Mammary epithelial cell (primary cell): ENCODE measurements around the gene SLC2A9.

ENCODE experiments used
- CTCF ChIP-seq, 2 donors: IDR thresholded peaks in 1 of 2; conservative IDR thresholded peaks in 1 of 2; 2 replicates each; pipeline ENCODE4 v1.5.1; 2011 to 2012; ENCODE audit warnings: inconsistent platforms in 2 of 2, low read length in 2 of 2, mild to moderate bottlenecking in 2 of 2, control low read depth in 1 of 2, low read depth in 1 of 2; ENCODE audit not compliant: insufficient read depth in 1 of 2; ENCODE audit errors: extremely low read depth in 1 of 2
- EZH2 ChIP-seq: IDR thresholded peaks from 2 replicates; pipeline ENCODE4 v1.6.1; 2012; ENCODE audit warnings: low read length, inconsistent platforms, borderline replicate concordance

- TF ChIP-seq CTCF (conservative IDR thresholded peaks at IDR 0.05 in 1 of 2, IDR thresholded peaks at IDR 0.05 in 1 of 2; ENCODE audit: extremely low read depth in 1 of 2, insufficient read depth in 1 of 2, low read depth in 1 of 2, low read length in 2 of 2), result no peak
- TF ChIP-seq EZH2, result no peak
These were observed 68.2 kb downstream of the SLC2A9 start for GRCh38 chr4:9953089-9953488.
